ENCODE results near the gene PRR15L. TPM values are rescaled to one million over a fixed set of nuclear protein-coding genes. Genes with fewer than 3 reads are reported as not detected.

PRR15L gene
- total and polyA plus RNA-seq, 2 of the 8 experiments (the other 6 are each of a cell fraction or from before 2014, with no cell fraction given): 0.26 to 1.1 TPM

DNA sequence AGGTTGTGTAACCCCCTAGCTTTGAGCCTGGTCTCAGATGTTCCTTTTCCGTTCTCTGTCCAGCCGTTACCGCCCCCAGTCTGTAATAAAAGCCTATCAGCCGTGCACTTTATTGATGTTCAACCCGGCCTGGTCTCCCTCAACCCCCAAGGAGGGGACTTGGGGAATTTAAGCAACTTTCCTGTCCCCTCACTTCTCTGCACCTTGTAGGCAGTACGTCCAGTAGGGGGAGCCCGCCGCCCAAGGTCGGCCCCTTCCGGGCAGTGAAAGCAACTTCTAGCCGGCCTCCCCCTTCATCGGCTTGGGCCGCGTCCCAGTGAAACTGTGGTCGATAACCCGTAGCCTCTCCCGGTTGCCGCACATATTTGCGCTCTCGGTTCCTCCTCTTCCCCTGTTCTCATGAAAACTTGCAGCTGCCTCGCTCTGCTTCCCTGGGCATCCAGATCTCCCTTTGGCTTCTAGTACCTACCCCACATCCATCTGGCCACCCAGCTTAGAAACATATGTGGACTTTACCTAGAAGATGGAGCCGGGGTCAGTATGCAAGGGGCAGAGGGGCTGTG lies 8.4 kb downstream of the PRR15L start:
- H3K79me1 ChIP-seq (ENCODE audit: low read depth, low read length): no peaks in the 10 kb centered on the region
- no peaks in the 10 kb centered on the region for H3K9me3 ChIP-seq (ENCODE audit: insufficient read depth in 2 of 2, low read depth in 1 of 2, low read length in 1 of 2)
- H3K23ac ChIP-seq (ENCODE audit: insufficient read length): no peak overlapping the region
- H4K20me1 ChIP-seq (replicated peaks in 1 of 2; ENCODE audit: control insufficient read depth in 1 of 2, insufficient read depth in 2 of 2, low read length in 2 of 2): no peaks in the 10 kb centered on the region
- no peak overlapping the region for H2BK20ac ChIP-seq (ENCODE audit: low read length)
- peak overlapping the region; percentile 64; the same call in 1 of the 2 replicates for H2BK12ac ChIP-seq (ENCODE audit: low read depth, low read length)
- H2BK5ac ChIP-seq (ENCODE audit: low read depth, low read length): peak overlapping the region; percentile 61; the same call in 1 of the 2 replicates
- ChIA-PET CTCF (ENCODE audit: partially characterized antibody) (interaction anchor here (0.9 to 40.5 kb wide), 17 partner anchors 1 to 151 kb away, joined by 3 to 1010 read pairs (median 5); partner anchors contain the start of genes CDK5RAP3, PNPO, PRR15L and SCRN2), POLR2A (ENCODE audit: partially characterized antibody) (interaction anchor here (0.9 to 1.4 kb wide), 4 partner anchors 18 to 106 kb away, joined by 3 to 6 read pairs (median 4); partner anchors contain the start of gene NFE2L1)
- H3K9ac ChIP-seq (replicated peaks in 1 of 4; ENCODE audit: extremely low read depth in 1 of 4, low read depth in 3 of 4, low read length in 3 of 4): no peak overlapping the region; a peak in 2 of 7 replicates
- H3K23me2 ChIP-seq (ENCODE audit: low read depth, low read length): no peaks in the 10 kb centered on the region
- peak overlapping the region; percentile 82 for H3K18ac ChIP-seq (ENCODE audit: extremely low read depth, low read length)
- no peak overlapping the region for H3K56ac ChIP-seq (replicated peaks; ENCODE audit: insufficient read length, low read depth, low read length)
- 9% methylated on average over 22 of the region's 22 CpGs; no CpG with 5 or more reads in 1 of the 2 experiments for WGBS, 2 experiments (ENCODE audit: extremely low coverage in 1 of 2, insufficient coverage in 1 of 2, insufficient read length in 1 of 2, insufficient replicate concordance in 2 of 2, low coverage in 1 of 2, low lambda C conversion rate in 2 of 2, missing lambda C conversion rate in 1 of 2)
- H4K91ac ChIP-seq (replicated peaks; ENCODE audit: insufficient read length, low read length): no peak overlapping the region
- H3K4me2 ChIP-seq (ENCODE audit: insufficient read depth in 1 of 2, low read depth in 2 of 2, low read length in 2 of 2): peak overlapping the region; percentile 36 to 66
- no peak overlapping the region for H3K27ac ChIP-seq (ENCODE audit: low read depth, low read length)
- peak; percentile 82 to 99 for DNase-seq (ENCODE audit: low read depth in 1 of 2, low spot score in 2 of 2)
- peaks cover 0 to 6% (median 0%) of the 10 kb centered on the region in 4 experiments; a peak in 1 of 7 replicates for H3K27me3 ChIP-seq (replicated peaks in 1 of 4; ENCODE audit: control insufficient read depth in 3 of 4, extremely low read depth in 1 of 4, insufficient read depth in 3 of 4, low read length in 3 of 4)
- H3K79me2 ChIP-seq (ENCODE audit: control insufficient read depth in 1 of 2, insufficient read depth in 2 of 2, low read length in 2 of 2): no peaks in the 10 kb centered on the region
- H3K4ac ChIP-seq (replicated peaks; ENCODE audit: insufficient read length, low read depth, low read length): peak overlapping the region; percentile 70
- no peak overlapping the region for H3K14ac ChIP-seq (ENCODE audit: insufficient read length)
- no peak overlapping the region for H2BK120ac ChIP-seq (replicated peaks; ENCODE audit: low read depth, low read length)
- no peaks in the 10 kb centered on the region; a peak in 1 of 8 replicates for H3K36me3 ChIP-seq (ENCODE audit: control insufficient read depth in 2 of 4, insufficient read depth in 4 of 4, low read length in 3 of 4)
- H2BK15ac ChIP-seq (ENCODE audit: low read length): 0 out of 2 replicates have a peak overlapping the region, but pooled peaks have one; percentile 93
- 0 out of 2 replicates have a peak overlapping the region, but pooled peaks have one; percentile 47 for H4K8ac ChIP-seq (ENCODE audit: extremely low read depth, insufficient read depth, low read length)
- H2AFZ ChIP-seq (ENCODE audit: low read length): peak overlapping the region; percentile 97
- H3K4me1 ChIP-seq (replicated peaks in 1 of 4; ENCODE audit: control insufficient read depth in 3 of 4, insufficient read depth in 4 of 4, low read length in 3 of 4): peaks cover 0 to 8% (median 4%) of the 10 kb centered on the region in 4 experiments; a peak in 3 of 7 replicates
- FAIRE-seq: no peak
- no peak overlapping the region for H2AK5ac ChIP-seq (ENCODE audit: low read depth, low read length)
- no peak overlapping the region for H4K5ac ChIP-seq (ENCODE audit: insufficient read length, low read depth, low read length)
- peak overlapping the region in 3 of 4 experiments; percentile 11 to 47 (median 29); a peak in 5 of 8 replicates for H3K4me3 ChIP-seq (ENCODE audit: extremely low read depth in 1 of 4, insufficient read depth in 2 of 4, low read depth in 3 of 4, low read length in 4 of 4)
- TF ChIP-seq MAFK (IDR thresholded peaks at IDR 0.05; ENCODE audit: low read depth, low read length): no peak
- peak; percentile 84 to 93 for TF ChIP-seq RAD21 (IDR thresholded peaks at IDR 0.05 in 1 of 2, conservative IDR thresholded peaks at IDR 0.05 in 1 of 2; ENCODE audit: low read depth in 2 of 2, low read length in 2 of 2)
- peak; percentile 67; the same call in 1 of the 2 replicates for TF ChIP-seq GABPA (IDR thresholded peaks at IDR 0.05; ENCODE audit: borderline replicate concordance, insufficient read depth, low read length)
- no peak for TF ChIP-seq SIRT6 (IDR thresholded peaks at IDR 0.05; ENCODE audit: low read length)
- TF ChIP-seq CTBP2 (IDR thresholded peaks at IDR 0.05; ENCODE audit: borderline replicate concordance, insufficient read depth, insufficient read length, low read length): no peak
- TF ChIP-seq CREB1 (IDR thresholded peaks at IDR 0.05): no peak
- TF ChIP-seq EZH2 (IDR thresholded peaks at IDR 0.05; ENCODE audit: low read depth, low read length, severe bottlenecking): no peak
- peak; percentile 23 for TF ChIP-seq KDM4A (IDR thresholded peaks at IDR 0.05; ENCODE audit: low read depth, low read length, severe bottlenecking)
- TF ChIP-seq SP1 (IDR thresholded peaks at IDR 0.05; ENCODE audit: low read depth, low read length): 0 out of 2 replicates have a peak, but pooled peaks have one; percentile 25
- 0 out of 2 replicates have a peak, but pooled peaks have one; percentile 34 for TF ChIP-seq TEAD4 (IDR thresholded peaks at IDR 0.05; ENCODE audit: low read depth, low read length)
- TF ChIP-seq HDAC2 (IDR thresholded peaks at IDR 0.05; ENCODE audit: borderline replicate concordance in 1 of 2, low read depth in 2 of 2, low read length in 2 of 2): no peak

All from H1 (cell line).